GM18868 (cell line): ENCODE data around the gene TMEM51.
"Not testable (repeated sequence)": the region's sequence is repeated elsewhere in the genome, so short reads cannot be mapped to it uniquely, and the experiment has no call there.

ENCODE experiments used
- ATAC-seq: cut with Tn5 transposase; IDR thresholded peaks from one replicate; pipeline ENCODE4 v1.9.1; 2021; ENCODE audit warnings: mild to moderate bottlenecking, moderate library complexity; ENCODE audit not compliant: unreplicated experiment

The TMEM51 gene

DNA sequence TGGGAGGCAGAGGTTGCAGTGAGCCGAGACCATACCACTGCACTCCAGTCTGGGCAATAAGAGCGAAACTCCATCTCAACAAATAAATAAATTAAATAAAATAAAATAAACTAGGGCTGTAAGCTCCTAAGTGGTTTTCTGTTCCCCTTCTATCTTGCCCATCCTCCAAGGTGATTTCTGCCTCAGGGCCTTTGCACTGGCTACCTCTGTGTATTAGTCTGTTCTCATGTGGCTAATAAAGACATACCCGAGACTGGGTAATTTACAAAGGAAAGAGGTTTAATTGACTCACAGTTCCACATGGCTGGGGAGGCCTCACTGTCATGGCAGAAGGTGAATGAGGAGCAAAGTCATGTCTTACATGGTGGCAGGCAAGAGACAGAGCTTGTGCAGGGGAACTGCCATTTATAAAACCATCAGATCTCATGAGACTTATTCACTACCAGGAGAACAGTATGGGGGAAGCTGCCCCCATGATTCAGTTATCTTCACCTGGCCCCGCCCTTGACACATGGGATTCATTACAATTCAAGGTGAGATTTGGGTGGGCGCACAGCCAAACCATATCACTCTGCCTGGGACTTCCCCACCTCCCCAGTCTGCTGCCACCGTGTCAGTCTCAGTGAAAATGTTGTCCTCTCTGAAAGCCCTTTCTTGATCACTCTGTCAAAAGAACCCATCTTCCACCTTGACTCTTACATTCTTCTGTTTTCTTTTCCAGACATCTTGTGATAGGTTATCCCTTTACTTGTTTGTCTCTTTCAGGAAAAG lies 22.0 kb downstream of the TMEM51 start:
- ATAC-seq = not testable (repeated sequence)

DNA sequence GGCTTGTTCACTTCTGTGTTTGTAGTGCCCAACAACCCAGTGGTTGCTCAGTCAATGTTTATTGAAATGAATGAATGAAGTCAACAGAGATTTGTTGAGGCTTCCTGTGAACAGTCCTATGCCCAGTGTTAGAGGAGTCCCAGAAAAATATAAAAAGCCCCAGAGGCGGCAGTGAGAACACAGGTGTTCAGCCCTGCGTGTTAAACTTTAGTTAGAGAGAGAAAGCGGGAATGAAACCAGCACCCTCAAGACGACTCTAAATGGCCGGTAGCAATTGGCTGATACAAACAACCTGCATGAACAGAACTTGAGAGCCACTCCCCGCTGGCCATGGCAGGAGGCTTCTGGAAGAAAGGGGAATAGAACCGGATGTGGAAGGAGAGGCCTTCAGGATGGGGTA lies 22.6 kb downstream of the TMEM51 start:
- ATAC-seq = no peak

DNA sequence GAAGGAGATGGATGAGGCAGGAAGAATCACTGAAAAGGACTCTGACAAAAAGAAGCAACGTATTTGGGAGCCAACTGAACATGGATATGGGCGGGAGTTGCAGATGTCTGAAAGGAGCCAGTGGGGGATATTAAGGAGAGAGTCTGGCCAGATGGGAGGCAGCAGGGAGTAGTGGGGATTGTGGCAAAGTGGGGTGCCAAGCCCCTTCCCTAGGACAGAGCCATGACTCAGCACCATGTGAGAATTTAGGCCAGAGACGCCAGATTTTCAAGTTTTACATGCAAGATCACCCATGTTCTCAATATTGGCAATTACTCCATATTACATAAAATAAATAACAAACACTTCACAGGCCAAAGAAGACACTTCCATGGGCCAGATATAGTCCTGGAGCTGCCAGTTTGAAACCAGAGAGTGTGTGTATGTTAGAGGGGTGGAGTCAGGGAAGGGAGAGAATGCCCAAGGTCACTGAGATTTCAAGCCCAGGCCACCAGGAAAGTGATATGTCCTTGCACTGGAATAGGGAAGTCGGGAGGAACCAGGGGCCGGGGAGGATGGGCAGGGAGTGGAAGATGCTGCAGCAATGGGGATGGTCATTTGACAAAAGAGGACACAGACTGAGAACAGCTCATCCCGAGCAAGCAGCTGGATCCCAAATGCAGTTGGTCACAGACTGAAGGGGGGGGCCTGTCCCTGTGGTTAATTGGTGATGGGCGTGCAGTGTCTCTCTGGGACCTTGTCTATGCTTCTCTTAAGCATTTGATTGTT lies 23.5 kb downstream of the TMEM51 start:
- ATAC-seq = no peak

DNA sequence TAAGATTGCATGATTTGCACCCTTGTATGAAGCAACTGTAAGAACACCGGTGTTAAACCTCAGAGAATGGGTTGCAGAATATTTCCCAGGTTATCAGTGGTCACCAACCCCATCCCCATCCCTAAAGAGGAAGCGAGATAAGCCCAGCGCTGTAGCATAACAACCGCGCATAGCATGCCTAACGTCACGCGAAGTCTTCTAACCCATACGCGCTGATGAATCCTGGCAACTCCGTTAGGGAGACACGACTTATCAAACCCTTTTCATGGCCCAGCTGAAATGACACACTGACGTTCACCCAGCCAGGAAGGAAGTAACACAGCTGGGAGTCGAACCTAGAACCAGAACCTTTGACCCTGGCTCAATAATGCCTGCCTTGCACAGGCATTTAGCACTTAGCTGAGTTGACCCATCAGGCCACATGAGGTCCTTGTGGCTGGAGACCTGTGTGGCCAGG lies 24.2 kb downstream of the TMEM51 start:
- no peak for ATAC-seq

DNA sequence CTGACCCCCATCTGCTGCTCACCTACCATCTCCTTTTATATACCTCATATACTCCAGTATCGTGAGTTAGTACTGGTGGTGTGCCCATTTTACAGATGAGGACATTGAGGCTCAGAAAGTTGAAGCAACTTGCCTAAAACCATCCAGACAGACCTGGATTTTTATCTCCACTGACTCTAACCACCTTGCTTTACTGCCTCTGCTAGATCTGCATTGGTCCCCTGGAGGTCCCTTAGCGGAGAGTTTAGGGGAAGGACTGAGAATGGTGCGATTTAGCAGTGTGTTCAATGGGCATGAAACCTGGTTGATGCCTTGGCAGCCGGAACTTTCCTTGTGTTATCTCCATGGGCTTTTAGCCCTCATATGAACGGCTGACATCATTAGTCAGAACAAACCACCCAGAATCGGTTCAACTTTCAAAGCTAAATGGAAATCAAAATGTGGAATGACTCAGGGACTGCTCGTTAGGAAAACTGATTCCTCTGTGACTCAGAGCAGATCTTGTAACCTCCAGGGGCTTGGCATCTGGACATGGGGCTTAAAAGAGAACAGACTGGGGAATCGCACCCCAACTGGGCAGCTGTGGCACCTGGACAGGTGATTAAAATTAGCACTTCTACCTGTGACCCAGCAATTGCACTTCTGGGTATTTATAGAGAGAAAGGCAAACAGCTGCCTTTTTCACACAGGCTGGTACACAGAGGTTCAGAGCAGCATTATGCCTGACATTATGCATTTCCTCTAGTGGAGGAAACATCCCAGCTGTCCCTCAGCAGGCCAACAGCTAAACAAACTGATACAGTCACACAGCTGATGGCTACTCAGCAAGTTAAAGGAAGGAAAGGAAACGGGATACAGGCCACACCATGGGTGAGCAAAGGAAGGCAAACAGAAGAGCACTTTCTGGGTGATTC lies 25.3 kb downstream of the TMEM51 start:
- ATAC-seq = no peak

DNA sequence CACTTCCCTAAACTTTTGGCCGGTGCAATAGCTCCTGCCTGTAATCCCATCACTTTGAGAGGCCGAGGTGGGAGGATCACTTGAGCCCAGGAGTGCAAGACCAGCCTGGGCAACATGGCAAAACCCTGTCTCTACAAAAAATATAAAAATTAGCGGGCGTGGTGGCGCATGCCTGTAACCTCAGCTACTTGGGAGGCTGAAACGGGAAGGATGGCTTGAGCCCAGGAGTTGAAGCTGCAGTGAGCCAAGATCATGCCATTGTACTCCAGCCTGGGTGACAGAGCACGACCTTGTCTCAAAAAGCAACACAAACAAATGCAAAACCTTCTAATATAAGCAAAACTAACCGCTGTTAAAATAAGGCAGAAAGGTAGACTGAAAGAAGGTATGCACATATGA lies 25.9 kb downstream of the TMEM51 start:
- ATAC-seq = no peak

DNA sequence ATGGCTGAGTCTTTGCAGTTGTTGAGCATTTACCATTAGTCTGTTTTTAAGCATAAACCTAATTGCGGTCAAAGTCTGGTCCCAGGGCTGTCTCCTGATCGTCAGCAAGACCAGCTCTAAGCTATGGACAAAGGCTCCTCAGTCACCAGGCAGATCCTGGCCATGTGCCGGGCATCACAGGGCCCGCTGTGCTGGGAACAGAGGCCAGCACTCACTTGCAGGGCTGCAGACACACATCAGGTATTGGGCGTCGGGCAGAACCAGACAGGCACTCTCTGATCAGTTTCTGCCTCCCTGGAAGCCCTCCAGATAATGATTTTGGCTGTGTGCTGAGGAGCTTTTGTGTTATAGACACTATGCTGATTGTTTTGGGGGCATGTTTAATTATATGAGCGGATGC lies 26.6 kb downstream of the TMEM51 start:
- ATAC-seq = no peak

DNA sequence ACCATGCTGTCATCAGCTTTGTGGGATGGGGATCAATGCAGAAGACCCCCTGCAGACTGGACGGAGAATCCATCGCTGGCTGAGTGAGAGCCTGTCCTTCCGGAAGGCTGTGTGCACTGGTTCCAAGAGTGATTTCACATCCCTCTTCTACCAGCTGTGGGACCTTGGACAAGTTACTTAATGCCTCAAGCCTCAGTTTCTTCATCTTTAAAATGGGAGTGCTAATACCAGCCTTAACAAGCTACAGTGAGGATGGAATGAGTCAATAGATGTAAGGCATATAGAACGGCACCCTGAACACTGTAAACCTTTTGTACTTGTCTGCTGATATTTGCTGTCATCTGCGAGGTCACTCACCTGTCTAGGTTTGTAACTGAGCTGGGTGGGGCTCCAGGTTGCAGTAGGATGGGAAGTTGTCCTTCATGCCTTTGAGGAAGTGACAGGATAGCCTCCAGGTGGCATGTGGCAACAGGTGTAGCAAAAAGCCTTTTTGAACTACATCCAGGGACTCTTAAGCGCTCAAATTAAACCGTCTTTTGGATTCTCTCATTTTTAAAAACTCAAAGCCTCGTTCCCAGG lies 27.5 kb downstream of the TMEM51 start:
- ATAC-seq = no peak

DNA sequence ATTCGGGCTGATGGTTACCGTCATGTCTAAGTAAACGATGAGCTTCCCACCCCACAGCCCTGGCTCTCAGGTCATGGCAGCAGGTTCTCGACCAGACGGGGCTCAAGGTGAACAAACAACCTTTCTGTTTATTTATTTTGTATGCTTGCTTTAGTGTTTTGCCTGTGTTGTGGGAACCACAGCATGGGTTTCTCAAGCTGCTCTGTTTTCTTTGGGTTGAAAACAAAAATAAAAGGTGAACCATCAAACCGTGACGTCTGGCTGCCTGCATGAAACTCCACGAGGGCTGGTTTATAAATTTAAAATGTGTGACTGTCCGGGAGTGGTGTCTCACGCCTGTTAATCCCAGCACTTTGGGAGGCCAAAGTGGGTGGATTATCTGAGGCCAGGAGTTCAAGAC lies 28.0 kb downstream of the TMEM51 start:
- ATAC-seq = no peak

DNA sequence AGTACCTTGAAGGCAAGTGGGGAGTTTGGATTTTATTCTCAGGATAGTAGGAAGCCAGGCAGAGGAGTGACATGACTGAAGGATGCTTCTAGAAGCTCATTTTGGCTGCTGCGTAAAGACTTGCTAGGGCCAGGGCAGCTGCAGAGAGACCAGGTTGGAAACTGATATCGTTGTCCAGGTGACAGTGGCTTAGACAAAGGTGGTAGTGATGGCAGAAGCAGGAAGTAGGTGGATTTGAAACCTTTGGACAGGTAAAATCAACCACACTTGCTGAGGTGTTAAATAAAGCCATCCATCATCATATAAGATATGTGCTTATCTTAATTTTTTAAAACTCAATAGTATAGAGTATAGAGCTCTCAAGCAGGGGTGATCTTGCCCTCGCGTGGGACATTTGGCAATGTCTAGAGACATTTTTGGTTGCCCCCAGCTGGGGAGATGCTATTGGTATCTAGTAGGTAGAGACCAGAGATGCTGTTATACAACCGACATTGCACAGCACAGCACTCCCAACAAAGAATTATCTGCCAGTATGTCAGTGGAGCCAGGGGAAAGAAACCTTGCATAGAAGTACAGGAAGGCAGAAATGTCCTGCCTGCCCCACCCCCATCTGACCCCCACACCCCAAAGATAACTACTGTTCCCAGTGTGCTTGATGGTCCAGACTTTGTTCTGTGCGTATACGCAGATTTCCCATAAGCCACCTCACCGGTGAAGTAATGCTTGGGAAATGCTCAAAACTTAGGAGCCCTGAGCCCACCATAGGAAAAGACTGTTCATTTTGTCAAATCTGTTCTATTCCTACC lies 31.1 kb downstream of the TMEM51 start:
- no peak for ATAC-seq

DNA sequence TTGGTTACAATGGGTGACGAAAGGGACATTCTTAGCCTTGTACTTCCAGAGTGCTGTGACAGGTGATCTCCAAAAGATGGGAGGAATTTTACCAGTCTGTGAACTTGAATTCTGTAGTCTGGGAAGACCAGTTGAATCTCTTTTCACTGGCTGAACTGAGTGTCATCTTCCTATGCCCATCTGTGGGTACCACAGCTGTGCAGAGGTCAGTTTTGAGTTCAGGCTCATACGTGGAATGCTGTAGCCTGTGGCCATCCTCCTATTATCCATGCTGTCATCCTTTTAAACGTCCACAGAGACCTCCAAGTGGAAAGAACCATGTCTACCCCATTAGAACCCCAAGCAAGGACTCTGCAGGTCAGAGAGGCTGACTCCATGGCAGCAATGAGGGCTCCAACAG lies 32.1 kb downstream of the TMEM51 start:
- no peak for ATAC-seq

DNA sequence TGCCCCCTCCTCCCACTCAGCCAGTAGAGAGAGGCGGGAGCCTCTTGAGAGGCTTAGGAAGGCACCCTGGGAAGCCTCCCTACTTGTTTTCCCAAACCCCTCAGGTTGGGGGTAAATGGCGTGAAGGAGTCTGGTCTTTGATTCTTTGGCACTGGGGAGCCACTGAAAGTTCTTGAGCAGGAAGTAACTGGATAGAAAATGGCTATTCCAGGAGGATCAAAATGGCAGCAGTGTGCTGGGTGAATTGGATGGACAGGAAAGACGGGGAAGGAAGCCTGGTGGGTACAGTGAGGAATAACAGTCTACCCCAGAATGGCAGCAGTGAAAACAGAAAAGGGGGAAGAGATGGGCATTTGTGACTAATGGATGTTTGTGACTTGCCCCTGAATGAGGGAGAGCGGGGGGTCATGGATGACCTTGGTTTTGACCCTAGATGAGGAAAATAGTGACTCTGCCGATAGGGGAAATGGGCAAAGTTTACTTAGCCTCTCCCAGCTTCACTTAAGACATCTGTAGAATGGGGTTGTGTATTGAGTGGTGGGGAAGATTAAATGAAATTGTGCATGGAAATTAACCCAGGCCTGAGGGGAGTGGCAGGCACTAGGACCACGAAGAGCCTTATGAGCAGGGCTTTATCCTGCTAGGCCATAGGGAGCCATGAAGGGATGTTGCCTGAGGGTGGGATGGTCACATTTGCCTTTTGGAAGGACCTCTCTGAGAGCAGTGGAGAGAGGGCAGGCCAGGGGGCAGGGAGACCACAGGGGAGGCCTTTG lies 32.7 kb downstream of the TMEM51 start:
- ATAC-seq = no peak

DNA sequence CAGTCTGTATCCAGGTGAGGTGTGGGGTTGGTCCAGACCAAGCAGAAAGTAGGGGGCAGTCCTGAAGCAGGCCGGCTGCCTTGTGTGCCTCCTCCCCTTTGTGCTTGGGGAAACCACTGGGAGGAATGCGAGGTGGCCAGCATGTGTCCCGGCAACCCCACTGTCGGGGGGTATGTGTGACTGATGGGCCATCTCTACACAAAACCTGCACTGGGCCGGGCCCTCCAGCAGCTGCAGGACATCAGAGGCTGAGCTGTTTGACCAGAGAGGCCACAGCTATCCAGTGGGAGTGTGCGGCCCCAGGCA lies 33.3 kb downstream of the TMEM51 start:
- ATAC-seq = no peak

DNA sequence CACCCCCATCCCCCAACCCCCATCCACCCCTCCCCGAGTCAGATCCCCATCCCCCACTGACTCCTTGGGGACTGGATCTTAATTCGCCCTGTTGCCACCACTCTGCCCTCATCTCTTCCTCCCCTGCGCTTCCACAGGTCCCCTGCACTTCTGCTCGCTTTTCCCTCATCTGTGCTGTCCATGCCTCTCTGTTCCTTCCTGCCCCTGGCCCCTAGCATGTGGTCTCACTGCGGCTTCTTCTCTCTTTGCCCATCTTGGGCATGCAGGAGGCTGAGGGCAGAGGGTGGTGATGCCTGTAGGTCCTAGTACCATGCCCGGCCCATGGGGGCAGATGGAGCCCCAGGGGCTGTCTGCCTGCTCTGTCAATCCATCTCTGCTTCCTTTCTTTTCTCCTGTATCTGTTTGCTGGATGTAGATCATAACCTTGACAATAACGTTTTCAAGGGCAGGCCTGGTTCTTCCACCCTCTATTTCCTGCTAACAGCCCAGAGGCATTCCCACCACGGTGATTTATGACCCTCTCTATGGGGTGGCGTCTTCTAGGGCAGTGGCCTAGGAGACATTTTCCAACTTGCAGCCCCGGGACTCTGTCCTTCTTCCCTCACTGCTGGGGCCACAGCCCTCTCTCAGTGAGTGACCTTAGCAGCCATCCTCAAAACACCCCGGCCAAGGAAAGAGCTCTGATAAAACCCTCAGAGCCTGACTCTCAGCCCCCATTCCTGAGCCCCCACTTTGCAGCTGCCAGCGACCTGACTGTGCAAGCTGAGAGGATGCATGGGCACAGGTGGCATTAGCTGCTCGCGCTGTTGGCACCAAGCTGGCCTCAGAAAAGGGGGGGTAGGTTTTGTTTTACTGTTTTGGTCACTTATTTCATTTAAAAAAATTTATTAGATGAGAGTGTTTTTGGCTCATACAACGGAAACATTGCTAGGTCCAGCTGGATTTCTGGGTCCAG lies 33.9 kb downstream of the TMEM51 start:
- ATAC-seq = no peak

DNA sequence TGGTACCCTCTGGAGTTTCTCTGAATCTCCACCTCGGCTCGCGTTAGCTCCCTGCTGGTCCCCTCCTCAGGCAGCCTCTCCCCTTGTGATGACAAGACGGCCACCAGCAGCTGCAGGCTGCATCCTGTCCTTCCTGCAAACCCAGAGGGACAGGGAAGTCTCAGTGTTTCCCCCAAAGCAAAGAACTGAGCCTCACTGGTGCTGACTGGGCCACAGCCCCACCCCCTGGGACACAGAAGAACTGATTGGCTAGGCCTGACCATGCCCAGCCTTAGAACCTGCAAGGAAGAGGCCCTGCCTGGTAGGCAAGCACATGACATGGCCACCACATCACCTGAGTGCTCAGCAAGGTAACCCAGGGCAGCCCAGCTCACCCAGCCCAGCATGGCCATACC lies 34.6 kb downstream of the TMEM51 start:
- no peak for ATAC-seq

DNA sequence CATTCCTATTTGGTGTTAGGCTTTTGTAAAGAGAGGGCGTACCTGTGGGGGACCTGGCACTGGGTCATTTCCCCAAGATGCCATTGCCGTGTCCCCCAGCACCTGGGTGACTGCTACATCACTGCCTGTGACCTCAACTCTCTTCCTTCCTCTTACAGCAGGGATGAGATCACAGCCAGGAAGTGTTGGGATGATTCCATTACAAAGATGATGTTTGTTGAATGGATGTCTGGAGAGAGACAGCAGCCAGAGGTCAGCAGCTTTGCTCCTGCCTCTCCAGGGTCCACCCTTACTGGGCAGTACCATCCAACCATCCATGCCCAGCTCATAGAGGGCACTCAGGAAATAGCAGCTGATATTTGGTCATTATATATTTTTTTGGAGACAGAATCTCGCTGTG lies 35.1 kb downstream of the TMEM51 start:
- ATAC-seq = no peak

DNA sequence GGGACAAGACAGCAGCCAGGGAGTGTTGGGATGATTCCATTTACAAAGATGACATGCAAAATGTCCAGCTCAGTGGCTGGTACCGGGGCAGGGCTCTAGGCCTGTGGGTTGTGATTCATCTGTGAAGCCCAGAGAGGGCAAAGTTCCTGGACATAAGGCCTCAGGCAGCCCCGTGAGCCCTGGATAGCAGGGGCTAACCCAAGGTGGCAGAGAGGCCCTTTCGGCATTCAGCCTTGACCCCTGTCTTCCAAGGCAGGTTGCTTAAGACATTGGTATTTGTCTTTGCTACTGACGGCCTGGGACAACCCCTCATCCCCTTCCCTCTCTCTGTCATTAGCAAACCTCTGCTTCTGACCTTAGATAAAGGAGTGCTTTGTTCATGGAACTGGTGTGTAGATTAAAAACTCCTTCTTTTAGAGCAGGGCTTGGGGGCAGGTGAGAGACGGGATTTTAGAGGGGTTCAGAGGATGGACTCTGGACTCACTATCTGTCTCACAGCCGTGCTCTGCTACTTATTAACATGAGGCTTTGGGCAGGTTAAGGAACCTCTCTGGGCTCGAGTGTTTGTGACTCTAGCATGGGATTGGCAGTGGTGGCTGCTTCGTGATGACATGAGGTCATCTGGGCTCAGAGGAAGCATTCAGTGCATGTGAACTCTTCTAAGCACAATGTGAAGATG lies 36.3 kb downstream of the TMEM51 start:
- no peak for ATAC-seq

DNA sequence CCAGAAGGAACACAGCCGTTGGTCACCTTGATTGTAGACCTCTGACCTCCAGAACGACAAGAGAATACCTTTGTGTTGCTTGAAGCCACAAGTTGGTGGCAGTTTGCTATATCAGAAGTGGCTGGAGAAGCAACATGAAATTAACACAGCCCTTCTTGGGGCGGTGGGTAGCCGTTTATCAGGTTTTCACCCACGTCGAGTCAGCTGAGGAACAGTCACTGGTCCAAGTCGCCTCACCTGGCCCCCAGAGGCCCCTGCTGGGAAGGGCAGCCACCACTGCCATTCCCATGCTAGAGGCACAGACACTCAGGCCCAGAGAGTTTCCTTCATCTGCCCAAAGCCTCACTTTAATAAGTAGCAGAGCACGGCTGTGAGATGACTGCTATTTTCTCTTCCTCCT lies 37.7 kb downstream of the TMEM51 start:
- no peak for ATAC-seq
